H1 (cell line): ENCODE data around the gene SCAP. TPM values are rescaled to one million over a fixed set of nuclear protein-coding genes. Genes with fewer than 3 reads are reported as not detected.

ENCODE experiments used
- CHD1 ChIP-seq: IDR thresholded peaks from 2 replicates; pipeline ENCODE4 v1.6.1; 2012; ENCODE audit warnings: low read depth, low read length, improper control_type of control experiment
- CREB1 ChIP-seq: IDR thresholded peaks from 2 replicates; pipeline ENCODE4 v1.6.1; 2012; ENCODE audit warnings: inconsistent platforms
- RBBP5 ChIP-seq: IDR thresholded peaks from 2 replicates; pipeline ENCODE4 v1.7.1; 2012; ENCODE audit warnings: low read depth, mild to moderate bottlenecking, inconsistent platforms, low read length, moderate library complexity, borderline replicate concordance
- TBP ChIP-seq: IDR thresholded peaks from 2 replicates; pipeline ENCODE4 v1.6.1; 2011; ENCODE audit warnings: low read depth, low read length, improper control_type of control experiment
- polyA plus RNA-seq, 7 experiments: library from polyadenylated mRNA; depleted of rRNA in 3 of 7; stranded (reverse) in 5 of 7; unstranded in 2 of 7; fragments of >200 nt in 5 of 7; fragments of 200-250 nt in 2 of 7; gene quantifications; 1 replicate in 5 of 7; 2 replicates in 1 of 7; 4 replicates in 1 of 7; pipeline versions ENCODE4 v1.2.1 to v1.2.3, GENCODE V29; 2011 to 2013; ENCODE audit warnings: missing spikeins in 2 of 7, mixed read lengths in 2 of 7
- total RNA-seq: library from RNA; stranded (reverse); fragmentation: NEBNext Ultra II Directional; extraction: Animal tissue kit (Norgen Biotek cat#: 25700); gene quantifications from 2 replicates; pipeline ENCODE4 v1.2.1, GENCODE V29; 2021
- TF ChIP-seq, protein P1 (sequence below): fragments of 300-600 bp; sonication (generic); IDR thresholded peaks from 2 replicates; pipeline ENCODE4 v1.7.1; 2012; ENCODE audit warnings: low read length, moderate library complexity, mild to moderate bottlenecking, inconsistent platforms; ENCODE audit not compliant: insufficient replicate concordance
- TF ChIP-seq, protein P2 (sequence below): IDR thresholded peaks from 2 replicates; pipeline ENCODE4 v1.6.1; 2012; ENCODE audit warnings: inconsistent platforms

Gene SCAP
- total and polyA plus RNA-seq, 2 of the 8 experiments (the other 6 are each of a cell fraction or from before 2014, with no cell fraction given): 74.0 to 114 TPM

GRCh38 chr3:47517937-47518336 is 42.2 kb upstream of the SCAP start (continued):
- TF ChIP-seq, protein P1, sequence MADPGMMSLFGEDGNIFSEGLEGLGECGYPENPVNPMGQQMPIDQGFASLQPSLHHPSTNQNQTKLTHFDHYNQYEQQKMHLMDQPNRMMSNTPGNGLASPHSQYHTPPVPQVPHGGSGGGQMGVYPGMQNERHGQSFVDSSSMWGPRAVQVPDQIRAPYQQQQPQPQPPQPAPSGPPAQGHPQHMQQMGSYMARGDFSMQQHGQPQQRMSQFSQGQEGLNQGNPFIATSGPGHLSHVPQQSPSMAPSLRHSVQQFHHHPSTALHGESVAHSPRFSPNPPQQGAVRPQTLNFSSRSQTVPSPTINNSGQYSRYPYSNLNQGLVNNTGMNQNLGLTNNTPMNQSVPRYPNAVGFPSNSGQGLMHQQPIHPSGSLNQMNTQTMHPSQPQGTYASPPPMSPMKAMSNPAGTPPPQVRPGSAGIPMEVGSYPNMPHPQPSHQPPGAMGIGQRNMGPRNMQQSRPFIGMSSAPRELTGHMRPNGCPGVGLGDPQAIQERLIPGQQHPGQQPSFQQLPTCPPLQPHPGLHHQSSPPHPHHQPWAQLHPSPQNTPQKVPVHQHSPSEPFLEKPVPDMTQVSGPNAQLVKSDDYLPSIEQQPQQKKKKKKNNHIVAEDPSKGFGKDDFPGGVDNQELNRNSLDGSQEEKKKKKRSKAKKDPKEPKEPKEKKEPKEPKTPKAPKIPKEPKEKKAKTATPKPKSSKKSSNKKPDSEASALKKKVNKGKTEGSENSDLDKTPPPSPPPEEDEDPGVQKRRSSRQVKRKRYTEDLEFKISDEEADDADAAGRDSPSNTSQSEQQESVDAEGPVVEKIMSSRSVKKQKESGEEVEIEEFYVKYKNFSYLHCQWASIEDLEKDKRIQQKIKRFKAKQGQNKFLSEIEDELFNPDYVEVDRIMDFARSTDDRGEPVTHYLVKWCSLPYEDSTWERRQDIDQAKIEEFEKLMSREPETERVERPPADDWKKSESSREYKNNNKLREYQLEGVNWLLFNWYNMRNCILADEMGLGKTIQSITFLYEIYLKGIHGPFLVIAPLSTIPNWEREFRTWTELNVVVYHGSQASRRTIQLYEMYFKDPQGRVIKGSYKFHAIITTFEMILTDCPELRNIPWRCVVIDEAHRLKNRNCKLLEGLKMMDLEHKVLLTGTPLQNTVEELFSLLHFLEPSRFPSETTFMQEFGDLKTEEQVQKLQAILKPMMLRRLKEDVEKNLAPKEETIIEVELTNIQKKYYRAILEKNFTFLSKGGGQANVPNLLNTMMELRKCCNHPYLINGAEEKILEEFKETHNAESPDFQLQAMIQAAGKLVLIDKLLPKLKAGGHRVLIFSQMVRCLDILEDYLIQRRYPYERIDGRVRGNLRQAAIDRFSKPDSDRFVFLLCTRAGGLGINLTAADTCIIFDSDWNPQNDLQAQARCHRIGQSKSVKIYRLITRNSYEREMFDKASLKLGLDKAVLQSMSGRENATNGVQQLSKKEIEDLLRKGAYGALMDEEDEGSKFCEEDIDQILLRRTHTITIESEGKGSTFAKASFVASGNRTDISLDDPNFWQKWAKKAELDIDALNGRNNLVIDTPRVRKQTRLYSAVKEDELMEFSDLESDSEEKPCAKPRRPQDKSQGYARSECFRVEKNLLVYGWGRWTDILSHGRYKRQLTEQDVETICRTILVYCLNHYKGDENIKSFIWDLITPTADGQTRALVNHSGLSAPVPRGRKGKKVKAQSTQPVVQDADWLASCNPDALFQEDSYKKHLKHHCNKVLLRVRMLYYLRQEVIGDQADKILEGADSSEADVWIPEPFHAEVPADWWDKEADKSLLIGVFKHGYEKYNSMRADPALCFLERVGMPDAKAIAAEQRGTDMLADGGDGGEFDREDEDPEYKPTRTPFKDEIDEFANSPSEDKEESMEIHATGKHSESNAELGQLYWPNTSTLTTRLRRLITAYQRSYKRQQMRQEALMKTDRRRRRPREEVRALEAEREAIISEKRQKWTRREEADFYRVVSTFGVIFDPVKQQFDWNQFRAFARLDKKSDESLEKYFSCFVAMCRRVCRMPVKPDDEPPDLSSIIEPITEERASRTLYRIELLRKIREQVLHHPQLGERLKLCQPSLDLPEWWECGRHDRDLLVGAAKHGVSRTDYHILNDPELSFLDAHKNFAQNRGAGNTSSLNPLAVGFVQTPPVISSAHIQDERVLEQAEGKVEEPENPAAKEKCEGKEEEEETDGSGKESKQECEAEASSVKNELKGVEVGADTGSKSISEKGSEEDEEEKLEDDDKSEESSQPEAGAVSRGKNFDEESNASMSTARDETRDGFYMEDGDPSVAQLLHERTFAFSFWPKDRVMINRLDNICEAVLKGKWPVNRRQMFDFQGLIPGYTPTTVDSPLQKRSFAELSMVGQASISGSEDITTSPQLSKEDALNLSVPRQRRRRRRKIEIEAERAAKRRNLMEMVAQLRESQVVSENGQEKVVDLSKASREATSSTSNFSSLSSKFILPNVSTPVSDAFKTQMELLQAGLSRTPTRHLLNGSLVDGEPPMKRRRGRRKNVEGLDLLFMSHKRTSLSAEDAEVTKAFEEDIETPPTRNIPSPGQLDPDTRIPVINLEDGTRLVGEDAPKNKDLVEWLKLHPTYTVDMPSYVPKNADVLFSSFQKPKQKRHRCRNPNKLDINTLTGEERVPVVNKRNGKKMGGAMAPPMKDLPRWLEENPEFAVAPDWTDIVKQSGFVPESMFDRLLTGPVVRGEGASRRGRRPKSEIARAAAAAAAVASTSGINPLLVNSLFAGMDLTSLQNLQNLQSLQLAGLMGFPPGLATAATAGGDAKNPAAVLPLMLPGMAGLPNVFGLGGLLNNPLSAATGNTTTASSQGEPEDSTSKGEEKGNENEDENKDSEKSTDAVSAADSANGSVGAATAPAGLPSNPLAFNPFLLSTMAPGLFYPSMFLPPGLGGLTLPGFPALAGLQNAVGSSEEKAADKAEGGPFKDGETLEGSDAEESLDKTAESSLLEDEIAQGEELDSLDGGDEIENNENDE: no peak
- no peak for TF ChIP-seq TBP
- TF ChIP-seq CREB1: no peak
- no peak for TF ChIP-seq CHD1
- TF ChIP-seq, protein P2, sequence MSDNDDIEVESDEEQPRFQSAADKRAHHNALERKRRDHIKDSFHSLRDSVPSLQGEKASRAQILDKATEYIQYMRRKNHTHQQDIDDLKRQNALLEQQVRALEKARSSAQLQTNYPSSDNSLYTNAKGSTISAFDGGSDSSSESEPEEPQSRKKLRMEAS: no peak
- TF ChIP-seq RBBP5: no peak
- TF ChIP-seq, all 59 proteins: peak for 0
